Neural crest cell (in vitro differentiated cells): ENCODE results near the gene FAM124B. TPM values are rescaled to one million over a fixed set of nuclear protein-coding genes. Genes with fewer than 3 reads are reported as not detected.

Source experiments
- DNase-seq: peaks from one replicate; pipeline ENCODE4 v3.0.0; 2021; ENCODE audit warnings: low read depth, mixed read lengths, low spot score
- H3K27ac Mint-ChIP-seq: one replicate; pipeline ENCODE4 v1.8.0; 2021; ENCODE audit warnings: mild to moderate bottlenecking, mixed read lengths; ENCODE audit not compliant: unreplicated experiment
- H3K27me3 Mint-ChIP-seq: 2 replicates; pipeline ENCODE4 v1.8.0; 2021; ENCODE audit warnings: low read depth, mild to moderate bottlenecking, mixed read lengths
- H3K36me3 Mint-ChIP-seq: 2 replicates; pipeline ENCODE4 v1.8.0; 2021; ENCODE audit warnings: low read depth, mild to moderate bottlenecking, mixed read lengths
- H3K4me1 Mint-ChIP-seq: 2 replicates; pipeline ENCODE4 v1.8.0; 2021; ENCODE audit warnings: mixed read lengths
- H3K4me3 Mint-ChIP-seq: one replicate; pipeline ENCODE4 v1.8.0; 2021; ENCODE audit warnings: mild to moderate bottlenecking, mixed read lengths
- H3K9me3 Mint-ChIP-seq: 2 replicates; pipeline ENCODE4 v1.8.0; 2021; ENCODE audit warnings: mixed read lengths
- CTCF ChIP-seq: fragments of 200-600 bp; sonication (generic); conservative IDR thresholded peaks from 2 replicates; pipeline ENCODE4 v1.5.0; 2021; ENCODE audit warnings: antibody characterized with exemption, mild to moderate bottlenecking
- total RNA-seq: library from RNA; stranded (reverse); gene quantifications from 2 replicates; pipeline ENCODE4 v1.2.1, GENCODE V29; 2021

The FAM124B gene
- total RNA-seq, 1 donor from 2014 or later: not detected

GRCh38 chr2:224366267-224366844 is 35.6 kb downstream of the FAM124B start:
- H3K27ac Mint-ChIP-seq: no peak overlapping the region
- H3K36me3 Mint-ChIP-seq: no peaks in the 10 kb centered on the region
- no peak overlapping the region for H3K4me3 Mint-ChIP-seq
- TF ChIP-seq CTCF: no peak
- no peak for DNase-seq
- H3K9me3 Mint-ChIP-seq: no peaks in the 10 kb centered on the region
- no peaks in the 10 kb centered on the region for H3K4me1 Mint-ChIP-seq
- H3K27me3 Mint-ChIP-seq: no peaks in the 10 kb centered on the region

- Mint-ChIP-seq H3K4me3 (no peak overlapping the region), H3K27me3 (no peaks in the 10 kb centered on the region), H3K4me1 (no peaks in the 10 kb centered on the region), H3K9me3 (no peaks in the 10 kb centered on the region), H3K36me3 (no peaks in the 10 kb centered on the region), H3K27ac (no peak overlapping the region)
- no peak for DNase-seq
- TF ChIP-seq CTCF: no peak
Observed at GRCh38 chr2:224365331-224365730, 36.6 kb downstream of the FAM124B start.

- DNase-seq: no peak
- Mint-ChIP-seq H3K9me3 (no peaks in the 10 kb centered on the region), H3K36me3 (no peaks in the 10 kb centered on the region), H3K27ac (no peak overlapping the region), H3K4me3 (no peak overlapping the region), H3K27me3 (no peaks in the 10 kb centered on the region), H3K4me1 (no peaks in the 10 kb centered on the region)
- TF ChIP-seq CTCF: no peak
Observed at GRCh38 chr2:224363281-224363680, 38.6 kb downstream of the FAM124B start.

GRCh38 chr2:224362094-224362493 is 39.8 kb downstream of the FAM124B start:
- Mint-ChIP-seq H3K4me3 (no peak overlapping the region), H3K36me3 (no peaks in the 10 kb centered on the region), H3K27ac (no peak overlapping the region), H3K27me3 (no peaks in the 10 kb centered on the region), H3K4me1 (no peaks in the 10 kb centered on the region), H3K9me3 (no peaks in the 10 kb centered on the region)
- TF ChIP-seq CTCF: no peak
- DNase-seq: no peak

GRCh38 chr2:224360801-224361251 is 41.1 kb downstream of the FAM124B start:
- TF ChIP-seq CTCF: no peak
- no peaks in the 10 kb centered on the region for H3K4me1 Mint-ChIP-seq
- no peak overlapping the region for H3K4me3 Mint-ChIP-seq
- H3K27ac Mint-ChIP-seq: no peak overlapping the region
- DNase-seq: no peak
- no peaks in the 10 kb centered on the region for H3K27me3 Mint-ChIP-seq
- H3K9me3 Mint-ChIP-seq: no peaks in the 10 kb centered on the region
- H3K36me3 Mint-ChIP-seq: no peaks in the 10 kb centered on the region
